Neural progenitor cell (in vitro differentiated cells): ENCODE results near the gene TGM2. TPM values are rescaled to one million over a fixed set of nuclear protein-coding genes. Genes with fewer than 3 reads are reported as not detected.

ENCODE experiments used
- DNase-seq: peaks from one replicate; pipeline ENCODE4 v3.0.0-alpha.2; 2016; ENCODE audit warnings: low spot score
- H2AFZ ChIP-seq: fragments of 200-600 bp; sonication (generic); replicated peaks from 2 replicates; pipeline ENCODE4 v1.6.1; 2016; ENCODE audit warnings: antibody characterized with exemption
- H3F3A ChIP-seq: fragments of 200-600 bp; sonication (generic); 2 replicates; pipeline ENCODE4 v1.6.1; 2016; ENCODE audit warnings: antibody characterized with exemption, low read depth
- H3K27ac ChIP-seq: fragments of 200-600 bp; sonication (generic); 2 replicates; pipeline ENCODE4 v1.5.1; 2016; ENCODE audit warnings: mild to moderate bottlenecking
- H3K27me3 ChIP-seq: fragments of 200-600 bp; sonication (generic); 2 replicates; pipeline ENCODE4 v1.6.1; 2016; ENCODE audit warnings: mild to moderate bottlenecking, moderate library complexity
- H3K36me3 ChIP-seq: fragments of 200-600 bp; sonication (generic); 2 replicates; pipeline ENCODE4 v1.5.1; 2016
- H3K4me1 ChIP-seq: fragments of 200-600 bp; sonication (generic); 2 replicates; pipeline ENCODE4 v1.6.1; 2016; ENCODE audit warnings: mixed run types
- H3K4me2 ChIP-seq: fragments of 200-600 bp; sonication (generic); 2 replicates; pipeline ENCODE4 v1.6.1; 2016
- H3K4me3 ChIP-seq: fragments of 200-600 bp; sonication (generic); 2 replicates; pipeline ENCODE4 v1.5.1; 2016
- H3K79me2 ChIP-seq: fragments of 200-600 bp; sonication (generic); 2 replicates; pipeline ENCODE4 v1.6.1; 2016; ENCODE audit warnings: low read depth
- H3K9ac ChIP-seq: fragments of 200-600 bp; sonication (generic); 2 replicates; pipeline ENCODE4 v1.6.1; 2016
- H3K9me3 ChIP-seq: fragments of 200-600 bp; sonication (generic); 2 replicates; pipeline ENCODE4 v1.5.1; 2016; ENCODE audit warnings: low read depth
- H4K20me1 ChIP-seq: fragments of 200-600 bp; sonication (generic); 2 replicates; pipeline ENCODE4 v1.6.1; 2016; ENCODE audit warnings: low read depth
- H3K27ac Mint-ChIP-seq: 3 replicates; pipeline ENCODE4 v1.8.0; 2021; ENCODE audit warnings: mixed read lengths
- H3K27me3 Mint-ChIP-seq: 2 replicates; pipeline ENCODE4 v1.8.0; 2022; ENCODE audit warnings: low read depth, mild to moderate bottlenecking, inconsistent platforms, moderate library complexity, mixed read lengths; ENCODE audit not compliant: insufficient read depth
- H3K36me3 Mint-ChIP-seq: 3 replicates; pipeline ENCODE4 v1.8.0; 2021; ENCODE audit warnings: mixed read lengths
- H3K4me1 Mint-ChIP-seq: 3 replicates; pipeline ENCODE4 v1.8.0; 2021; ENCODE audit warnings: mixed read lengths
- H3K4me3 Mint-ChIP-seq: 3 replicates; pipeline ENCODE4 v1.8.0; 2021; ENCODE audit warnings: mild to moderate bottlenecking, moderate library complexity, mixed read lengths
- H3K9me3 Mint-ChIP-seq: 3 replicates; pipeline ENCODE4 v1.8.0; 2020; ENCODE audit warnings: mixed read lengths
- EZH2 ChIP-seq: fragments of 200-600 bp; sonication (generic); IDR thresholded peaks from 2 replicates; pipeline ENCODE4 v1.6.1; 2017; ENCODE audit warnings: antibody characterized with exemption, mild to moderate bottlenecking, moderate library complexity
- EZH2phosphoT487 ChIP-seq: fragments of 200-600 bp; sonication (generic); IDR thresholded peaks from 2 replicates; pipeline ENCODE4 v1.6.1; 2017; ENCODE audit warnings: antibody characterized with exemption
- total RNA-seq: library from RNA; depleted of rRNA; stranded (reverse); fragments of >200 nt; gene quantifications from 2 replicates; pipeline ENCODE4 v1.2.3, GENCODE V29; 2015; ENCODE audit warnings: low replicate concordance
- TF ChIP-seq, protein P1 (sequence below): fragments of 200-600 bp; sonication (generic); IDR thresholded peaks from 2 replicates; pipeline ENCODE4 v1.5.1; 2017; ENCODE audit warnings: antibody characterized with exemption, mild to moderate bottlenecking

Gene TGM2
- total RNA-seq, 1 donor from 2014 or later, result 0.22 TPM

DNA sequence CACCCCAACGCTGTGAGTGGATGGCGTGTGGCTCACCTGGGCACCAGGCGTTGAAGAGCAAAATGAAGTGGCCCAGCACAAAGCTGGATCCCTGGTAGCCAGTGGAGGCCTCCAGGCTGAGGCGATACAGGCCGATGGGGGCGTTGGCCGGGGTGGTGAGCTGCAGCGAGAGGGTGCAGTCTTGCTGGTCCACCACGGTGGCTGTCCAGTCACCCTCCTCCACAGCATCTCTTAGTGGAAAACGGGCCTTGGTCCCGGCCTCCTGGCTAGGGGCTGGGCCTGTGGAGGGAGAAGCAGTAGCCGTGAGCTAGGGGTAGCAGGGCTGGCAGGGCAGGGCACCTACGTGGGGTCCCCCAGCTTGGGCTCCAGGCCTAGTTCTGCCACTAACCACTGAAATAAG lies 9.3 kb downstream of the TGM2 start:
- no peaks in the 10 kb centered on the region for H3K9me3 Mint-ChIP-seq
- DNase-seq, result no peak
- H3K4me3 ChIP-seq, result no peak overlapping the region
- H3K9me3 ChIP-seq, result no peaks in the 10 kb centered on the region
- no peaks in the 10 kb centered on the region for H3K79me2 ChIP-seq
- H3K27me3 Mint-ChIP-seq, result peaks cover 9% of the 10 kb centered on the region
- peaks cover 25% of the 10 kb centered on the region for H3K4me1 Mint-ChIP-seq
- H3K36me3 Mint-ChIP-seq, result no peaks in the 10 kb centered on the region
- no peaks in the 10 kb centered on the region for H3K27me3 ChIP-seq
- H4K20me1 ChIP-seq, result no peaks in the 10 kb centered on the region
- no peak overlapping the region for H3K4me3 Mint-ChIP-seq
- H3K4me1 ChIP-seq, result peaks cover 16% of the 10 kb centered on the region
- no peaks in the 10 kb centered on the region for H3F3A ChIP-seq
- H2AFZ ChIP-seq, result no peak overlapping the region
- H3K36me3 ChIP-seq, result no peaks in the 10 kb centered on the region
- TF ChIP-seq EZH2 (no peak), EZH2phosphoT487 (no peak)
- TF ChIP-seq, protein P1, sequence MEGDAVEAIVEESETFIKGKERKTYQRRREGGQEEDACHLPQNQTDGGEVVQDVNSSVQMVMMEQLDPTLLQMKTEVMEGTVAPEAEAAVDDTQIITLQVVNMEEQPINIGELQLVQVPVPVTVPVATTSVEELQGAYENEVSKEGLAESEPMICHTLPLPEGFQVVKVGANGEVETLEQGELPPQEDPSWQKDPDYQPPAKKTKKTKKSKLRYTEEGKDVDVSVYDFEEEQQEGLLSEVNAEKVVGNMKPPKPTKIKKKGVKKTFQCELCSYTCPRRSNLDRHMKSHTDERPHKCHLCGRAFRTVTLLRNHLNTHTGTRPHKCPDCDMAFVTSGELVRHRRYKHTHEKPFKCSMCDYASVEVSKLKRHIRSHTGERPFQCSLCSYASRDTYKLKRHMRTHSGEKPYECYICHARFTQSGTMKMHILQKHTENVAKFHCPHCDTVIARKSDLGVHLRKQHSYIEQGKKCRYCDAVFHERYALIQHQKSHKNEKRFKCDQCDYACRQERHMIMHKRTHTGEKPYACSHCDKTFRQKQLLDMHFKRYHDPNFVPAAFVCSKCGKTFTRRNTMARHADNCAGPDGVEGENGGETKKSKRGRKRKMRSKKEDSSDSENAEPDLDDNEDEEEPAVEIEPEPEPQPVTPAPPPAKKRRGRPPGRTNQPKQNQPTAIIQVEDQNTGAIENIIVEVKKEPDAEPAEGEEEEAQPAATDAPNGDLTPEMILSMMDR, result no peak
- H3K9ac ChIP-seq, result no peak overlapping the region
- no peak overlapping the region for H3K27ac Mint-ChIP-seq
- no peak overlapping the region for H3K27ac ChIP-seq
- H3K4me2 ChIP-seq, result no peak overlapping the region

DNA sequence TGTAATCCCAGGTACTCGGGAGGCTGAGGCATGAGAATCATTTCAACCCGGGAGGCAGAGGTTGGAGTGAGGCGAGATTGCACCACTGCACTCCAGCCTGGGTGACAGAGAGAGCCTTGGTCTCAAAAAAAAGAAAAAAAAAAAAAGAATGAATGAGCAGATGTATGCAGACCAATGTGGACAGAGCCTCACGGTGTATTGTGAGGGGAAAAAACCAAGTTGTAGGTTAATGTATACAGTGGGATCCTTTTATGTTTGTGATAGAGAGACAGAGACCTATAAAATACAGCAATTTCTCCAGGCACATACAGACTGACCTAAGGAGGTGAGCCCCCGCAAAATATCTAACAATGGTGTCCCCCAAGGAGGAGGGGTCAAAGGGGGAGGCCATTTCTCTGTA lies 11.7 kb downstream of the TGM2 start:
- Histone ChIP-seq H3K9me3 (no peaks in the 10 kb centered on the region), H3K4me1 (peaks cover 8% of the 10 kb centered on the region), H2AFZ (no peak overlapping the region), H3K4me3 (no peak overlapping the region), H3K36me3 (no peaks in the 10 kb centered on the region), H3K4me2 (no peak overlapping the region), H3K79me2 (no peaks in the 10 kb centered on the region), H3F3A (no peaks in the 10 kb centered on the region), H4K20me1 (no peaks in the 10 kb centered on the region), H3K27ac (no peak overlapping the region), H3K27me3 (no peaks in the 10 kb centered on the region), H3K9ac (no peak overlapping the region)
- TF ChIP-seq, protein P1, result no peak
- Mint-ChIP-seq H3K4me1 (peaks cover 23% of the 10 kb centered on the region), H3K36me3 (no peaks in the 10 kb centered on the region), H3K4me3 (no peak overlapping the region), H3K27me3 (peaks cover 7% of the 10 kb centered on the region), H3K27ac (no peak overlapping the region), H3K9me3 (no peaks in the 10 kb centered on the region)
- DNase-seq, result no peak

DNA sequence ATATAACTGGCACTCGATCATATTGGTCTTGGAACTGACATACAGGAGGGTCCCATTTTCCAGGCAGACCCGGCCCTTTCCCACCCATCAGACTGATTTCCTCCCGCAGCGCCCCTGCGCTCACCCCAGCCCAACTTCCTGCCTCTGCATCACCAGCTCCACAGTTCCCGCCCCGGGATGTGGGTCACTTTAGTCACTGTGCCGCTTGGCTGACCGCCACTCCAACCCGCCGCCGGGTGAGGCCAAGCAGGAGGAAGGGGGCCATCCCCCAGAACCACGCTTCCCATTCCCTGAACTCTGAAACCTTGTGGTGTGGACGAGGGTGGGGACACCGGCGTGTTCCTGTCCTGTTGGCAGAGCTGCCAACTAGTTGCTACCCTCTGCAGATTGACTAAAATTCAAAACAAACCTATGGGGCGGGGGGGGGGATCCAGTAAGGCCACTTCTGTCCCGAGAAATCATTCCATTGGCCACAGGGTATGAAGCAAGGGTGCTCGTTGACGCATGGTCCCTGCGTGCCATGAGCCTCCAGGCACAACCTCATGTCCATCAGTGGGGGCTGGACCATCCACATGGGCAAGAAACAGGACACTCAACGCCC lies 12.3 kb downstream of the TGM2 start:
- Mint-ChIP-seq H3K36me3 (no peaks in the 10 kb centered on the region), H3K27ac (peak overlapping the region; percentile 27), H3K9me3 (no peaks in the 10 kb centered on the region), H3K4me3 (no peak overlapping the region), H3K4me1 (peaks cover 23% of the 10 kb centered on the region), H3K27me3 (peaks cover 7% of the 10 kb centered on the region)
- Histone ChIP-seq H3K4me1 (peaks cover 8% of the 10 kb centered on the region), H3F3A (no peaks in the 10 kb centered on the region), H2AFZ (no peak overlapping the region), H4K20me1 (no peaks in the 10 kb centered on the region), H3K79me2 (no peaks in the 10 kb centered on the region), H3K27ac (no peak overlapping the region), H3K27me3 (no peaks in the 10 kb centered on the region), H3K4me3 (no peak overlapping the region), H3K4me2 (no peak overlapping the region), H3K9me3 (no peaks in the 10 kb centered on the region), H3K9ac (no peak overlapping the region), H3K36me3 (no peaks in the 10 kb centered on the region)
- DNase-seq, result no peak
- TF ChIP-seq EZH2phosphoT487, result no peak
- no peak for TF ChIP-seq EZH2
- TF ChIP-seq, protein P1, result no peak
